DLD1 (cell line): ENCODE data around the gene AGO3.
"Not testable (repeated sequence)": the region's sequence is repeated elsewhere in the genome, so short reads cannot be mapped to it uniquely, and the experiment has no call there.

Experiments
- in situ Hi-C: cut with HindIII; loops from 2 replicates; pipeline ENCODE4 v1.10.0; 2017; ENCODE audit warnings: low sequenced_read_pairs

AGO3 gene

GRCh38 chr1:35924838-35925237, 6.1 kb upstream of the AGO3 start:
- in situ Hi-C loops: no loop called here

GRCh38 chr1:35925741-35926140, 5.2 kb upstream of the AGO3 start:
- in situ Hi-C loops: no loop called here

GRCh38 chr1:35927472-35927871, 3.4 kb upstream of the AGO3 start:
- in situ Hi-C loops: no loop called here

- in situ Hi-C loops: no loop called here
Observed at GRCh38 chr1:35929730-35930592, 944 bp upstream of the AGO3 start.

- in situ Hi-C loops: no loop called here
Observed at GRCh38 chr1:35931446-35932157, 697 bp downstream of the AGO3 start.

GRCh38 chr1:35932158-35932636, 1.3 kb downstream of the AGO3 start:
- in situ Hi-C loops: no loop called here

- in situ Hi-C loops: no loop called here
Observed at GRCh38 chr1:35932941-35933340, 2.0 kb downstream of the AGO3 start.

GRCh38 chr1:35935442-35936388, 4.8 kb downstream of the AGO3 start:
- in situ Hi-C loops: no loop called here

- in situ Hi-C loops: no loop called here
Observed at GRCh38 chr1:35936838-35937237, 5.9 kb downstream of the AGO3 start.

GRCh38 chr1:35939484-35939883, 8.6 kb downstream of the AGO3 start:
- in situ Hi-C loops: no loop called here

- in situ Hi-C loops: no loop called here
Observed at GRCh38 chr1:35945327-35945726, 14.4 kb downstream of the AGO3 start.

GRCh38 chr1:35947547-35947946, 16.6 kb downstream of the AGO3 start:
- in situ Hi-C loops: no loop called here

GRCh38 chr1:35958558-35958957, 27.7 kb downstream of the AGO3 start:
- in situ Hi-C loops: no loop called here

- in situ Hi-C loops: no loop called here
Observed at GRCh38 chr1:35959304-35959703, 28.4 kb downstream of the AGO3 start.

- in situ Hi-C loops: no loop called here
Observed at GRCh38 chr1:35962952-35963351, 32.0 kb downstream of the AGO3 start.

- in situ Hi-C loops: not testable (repeated sequence)
Observed at GRCh38 chr1:35964277-35964676, 33.4 kb downstream of the AGO3 start.

- in situ Hi-C loops: no loop called here
Observed at GRCh38 chr1:35968396-35968795, 37.5 kb downstream of the AGO3 start.

- in situ Hi-C loops: no loop called here
Observed at GRCh38 chr1:35971601-35972000, 40.7 kb downstream of the AGO3 start.

GRCh38 chr1:35972631-35973030, 41.7 kb downstream of the AGO3 start:
- in situ Hi-C loops: not testable (repeated sequence)

- in situ Hi-C loops: no loop called here
Observed at GRCh38 chr1:35980090-35980489, 49.2 kb downstream of the AGO3 start.

- in situ Hi-C loops: no loop called here
Observed at GRCh38 chr1:35988237-35988636, 57.3 kb downstream of the AGO3 start.
